ENCODE measurements around the gene OSER1. TPM values are rescaled to one million over a fixed set of nuclear protein-coding genes. Genes with fewer than 3 reads are reported as not detected.
"Not testable (repeated sequence)": the region's sequence is repeated elsewhere in the genome, so short reads cannot be mapped to it uniquely, and the experiment has no call there.

The OSER1 gene
- total RNA-seq, 1 experiment from 2014 or later = 34.8 TPM

- no peak overlapping the region for H2AFZ ChIP-seq (ENCODE audit: low read length)
- TF ChIP-seq CTCF (conservative IDR thresholded peaks at IDR 0.05; ENCODE audit: low read depth, low read length) (no peak), EZH2 (IDR thresholded peaks at IDR 0.05; ENCODE audit: low read length, unreplicated experiment) (no peak), EZH2phosphoT487 (IDR thresholded peaks at IDR 0.05; ENCODE audit: borderline replicate concordance, low read length) (no peak)
- H3K79me2 ChIP-seq (ENCODE audit: low read length) = no peaks in the 10 kb centered on the region
- no peak overlapping the region for H3K27ac ChIP-seq (ENCODE audit: low read length)
- intact Hi-C loops (cut with micrococcal nuclease) = no loop called here
- peaks cover 3% of the 10 kb centered on the region; the same call in 1 of the 2 replicates for H3K27me3 ChIP-seq (ENCODE audit: low read length)
- ATAC-seq = no peak
- H3K9ac ChIP-seq (ENCODE audit: low read length) = no peak overlapping the region
- H3K4me3 ChIP-seq (ENCODE audit: low read length) = no peak overlapping the region
- no peaks in the 10 kb centered on the region for H3K4me1 ChIP-seq (ENCODE audit: insufficient read depth, low read length)
- ChIA-PET CTCF (no interaction called here), POLR2A (ENCODE audit: unreplicated experiment) (no interaction called here)
- H3K36me3 ChIP-seq (ENCODE audit: low read depth, low read length) = no peaks in the 10 kb centered on the region
- H3K4me2 ChIP-seq (ENCODE audit: low read length) = no peak overlapping the region
- DNase-seq = no peak
- H3K9me3 ChIP-seq (ENCODE audit: low read length) = no peaks in the 10 kb centered on the region
- no peaks in the 10 kb centered on the region for H4K20me1 ChIP-seq (ENCODE audit: low read length)
- H3K9me2 ChIP-seq (replicated peaks; ENCODE audit: low read length) = no peaks in the 10 kb centered on the region
- no peaks in the 10 kb centered on the region for H3F3A ChIP-seq (ENCODE audit: low read length, unreplicated experiment)
- BruUV-seq (replicated peaks) = no TSS peak
Measured at GRCh38 chr20:44245977-44246376, 35.4 kb upstream of the OSER1 start.

- no peaks in the 10 kb centered on the region for H3K4me1 ChIP-seq (ENCODE audit: insufficient read depth, low read length)
- H2AFZ ChIP-seq (ENCODE audit: low read length) = no peak overlapping the region
- no peaks in the 10 kb centered on the region for H4K20me1 ChIP-seq (ENCODE audit: low read length)
- H3K27me3 ChIP-seq (ENCODE audit: low read length) = peaks cover 3% of the 10 kb centered on the region; the same call in 1 of the 2 replicates
- H3K79me2 ChIP-seq (ENCODE audit: low read length) = no peaks in the 10 kb centered on the region
- no peaks in the 10 kb centered on the region for H3K9me3 ChIP-seq (ENCODE audit: low read length)
- TF ChIP-seq CTCF (conservative IDR thresholded peaks at IDR 0.05; ENCODE audit: low read depth, low read length) = no peak
- no peak for TF ChIP-seq EZH2phosphoT487 (IDR thresholded peaks at IDR 0.05; ENCODE audit: borderline replicate concordance, low read length)
- no peak for TF ChIP-seq EZH2 (IDR thresholded peaks at IDR 0.05; ENCODE audit: low read length, unreplicated experiment)
- CTCF ChIA-PET = no interaction called here
- BruUV-seq (replicated peaks) = no TSS peak
- ATAC-seq (no peak), DNase-seq (no peak)
- H3K4me2 ChIP-seq (ENCODE audit: low read length) = no peak overlapping the region
- H3K4me3 ChIP-seq (ENCODE audit: low read length) = no peak overlapping the region
- intact Hi-C loops (cut with micrococcal nuclease) = no loop called here
- POLR2A ChIA-PET (ENCODE audit: unreplicated experiment) = no interaction called here
- H3F3A ChIP-seq (ENCODE audit: low read length, unreplicated experiment) = no peaks in the 10 kb centered on the region
- H3K9me2 ChIP-seq (replicated peaks; ENCODE audit: low read length) = no peaks in the 10 kb centered on the region
- H3K27ac ChIP-seq (ENCODE audit: low read length) = no peak overlapping the region
- H3K9ac ChIP-seq (ENCODE audit: low read length) = no peak overlapping the region
- no peaks in the 10 kb centered on the region for H3K36me3 ChIP-seq (ENCODE audit: low read depth, low read length)
Measured at GRCh38 chr20:44241796-44242195, 31.2 kb upstream of the OSER1 start.

- H3K27me3 ChIP-seq (ENCODE audit: low read length); H3K4me3 ChIP-seq (ENCODE audit: low read length); H4K20me1 ChIP-seq (ENCODE audit: low read length); H3K4me2 ChIP-seq (ENCODE audit: low read length); DNase-seq; H3F3A ChIP-seq (ENCODE audit: low read length, unreplicated experiment); H3K27ac ChIP-seq (ENCODE audit: low read length); intact Hi-C loops (cut with micrococcal nuclease); ATAC-seq; BruUV-seq (replicated peaks); H3K9me2 ChIP-seq (replicated peaks; ENCODE audit: low read length); H3K79me2 ChIP-seq (ENCODE audit: low read length); H3K9me3 ChIP-seq (ENCODE audit: low read length); H3K36me3 ChIP-seq (ENCODE audit: low read depth, low read length); H2AFZ ChIP-seq (ENCODE audit: low read length); H3K9ac ChIP-seq (ENCODE audit: low read length); H3K4me1 ChIP-seq (ENCODE audit: insufficient read depth, low read length); CTCF ChIA-PET: not testable (repeated sequence)
- POLR2A ChIA-PET (ENCODE audit: unreplicated experiment) = interaction anchor here (0.6 kb wide), 1 partner anchor 173 kb away, joined by 4 read pairs; no protein-coding TSS in a partner anchor
Measured at GRCh38 chr20:44236840-44237239, 26.3 kb upstream of the OSER1 start.
